Right atrium auricular region (tissue), 2 donors: Measurements from ENCODE around the gene PCBP3. TPM values are rescaled to one million over a fixed set of nuclear protein-coding genes. Genes with fewer than 3 reads are reported as not detected.

Experiments used
- DNase-seq: peaks from one replicate; pipeline ENCODE4 v3.0.0-alpha.2; 2019; ENCODE audit warnings: low spot score
- H3K27ac ChIP-seq, 2 donors: fragments of 200-600 bp; sonication (generic); 1 replicate in 1 of 2; 2 replicates in 1 of 2; pipeline ENCODE4 v1.5.1; 2016 to 2019
- H3K27me3 ChIP-seq, 2 donors: fragments of 200-600 bp; sonication (generic); one replicate each; pipeline versions ENCODE4 v1.5.1 to v1.6.0; 2017 to 2019
- H3K36me3 ChIP-seq: fragments of 200-600 bp; sonication (generic); one replicate; pipeline ENCODE4 v1.5.1; 2016
- H3K4me1 ChIP-seq, 2 donors: fragments of 200-600 bp; sonication (generic); one replicate each; pipeline versions ENCODE4 v1.5.1 to v1.6.0; 2017 to 2019
- H3K4me3 ChIP-seq, 2 donors: fragments of 200-600 bp; sonication (generic); 1 replicate in 1 of 2; 2 replicates in 1 of 2; pipeline ENCODE4 v1.5.1; 2017 to 2019; ENCODE audit warnings: mild to moderate bottlenecking in 1 of 2, moderate library complexity in 1 of 2
- H3K9me3 ChIP-seq, 2 donors: fragments of 200-600 bp; sonication (generic); one replicate each; pipeline ENCODE4 v1.5.1; 2019
- CTCF ChIP-seq, 2 donors: fragments of 200-600 bp; sonication (generic); IDR thresholded peaks; one replicate each; pipeline ENCODE4 v1.5.1; 2019; ENCODE audit warnings: antibody characterized with exemption in 2 of 2
- total RNA-seq, 2 donors: library from RNA; depleted of rRNA; stranded (reverse); fragments of >200 nt; gene quantifications; one replicate each; pipeline ENCODE4 v1.1.0, GENCODE V29; 2016

The PCBP3 gene
- total RNA-seq, 2 donors from 2014 or later = 2.3 to 5.2 TPM

DNA sequence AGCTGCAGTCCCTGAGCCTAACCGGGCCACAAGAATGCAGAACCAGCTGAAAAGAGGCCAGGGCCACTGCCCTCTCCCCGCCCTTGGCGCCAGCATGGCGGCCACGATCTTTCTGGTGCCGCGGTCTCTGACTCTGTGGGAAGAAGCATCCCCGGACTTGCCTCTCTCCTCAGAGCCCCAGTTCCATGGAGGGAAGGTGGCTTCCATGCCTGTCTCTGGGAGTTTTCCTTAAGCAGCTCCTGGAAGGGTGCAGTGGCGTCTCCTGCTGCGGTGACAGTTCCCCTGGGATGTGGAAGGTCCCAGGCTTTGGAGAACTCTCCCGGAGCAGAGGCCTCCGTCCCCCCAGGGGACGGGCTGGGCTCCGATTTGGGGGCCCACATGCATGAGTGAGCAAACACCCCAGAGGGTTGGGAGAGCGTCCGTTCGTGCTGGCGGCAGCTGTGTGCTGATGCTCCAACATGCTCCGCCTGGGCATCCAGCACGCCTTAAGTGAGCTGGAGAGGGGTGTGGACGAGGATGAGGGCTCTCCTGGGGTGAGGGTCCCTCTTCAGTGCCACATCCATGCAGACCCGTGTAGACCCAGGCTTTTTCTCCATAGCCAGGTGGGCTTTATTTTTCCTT is 228.2 kb downstream of the PCBP3 start:
- H3K27me3 ChIP-seq = no peaks in the 10 kb centered on the region

GRCh38 chr21:45872471-45872870 is 228.9 kb downstream of the PCBP3 start:
- no peak for DNase-seq
- Histone ChIP-seq H3K36me3 (no peaks in the 10 kb centered on the region), H3K27me3 (no peaks in the 10 kb centered on the region), H3K4me1 (no peaks in the 10 kb centered on the region), H3K27ac (no peak overlapping the region), H3K4me3 (no peak overlapping the region), H3K9me3 (no peaks in the 10 kb centered on the region)
- no peak for TF ChIP-seq CTCF (IDR thresholded peaks at IDR 0.05)

More for the DNA sequence above, 228.2 kb downstream of the PCBP3 start:
- Histone ChIP-seq H3K4me1 (no peaks in the 10 kb centered on the region), H3K9me3 (no peaks in the 10 kb centered on the region), H3K36me3 (no peaks in the 10 kb centered on the region), H3K4me3 (no peak overlapping the region), H3K27ac (no peak overlapping the region)
- no peak for DNase-seq
- no peak for TF ChIP-seq CTCF (IDR thresholded peaks at IDR 0.05)

- no peak overlapping the region for H3K4me3 ChIP-seq
- H3K9me3 ChIP-seq = no peaks in the 10 kb centered on the region
- H3K36me3 ChIP-seq = no peaks in the 10 kb centered on the region
- H3K27ac ChIP-seq = no peak overlapping the region
- H3K4me1 ChIP-seq = no peaks in the 10 kb centered on the region
- H3K27me3 ChIP-seq = no peaks in the 10 kb centered on the region
- no peak for DNase-seq
- TF ChIP-seq CTCF (IDR thresholded peaks at IDR 0.05) = no peak
Measured at GRCh38 chr21:45872902-45873301, 229.4 kb downstream of the PCBP3 start.

GRCh38 chr21:45873418-45873817 is 229.9 kb downstream of the PCBP3 start:
- H3K9me3 ChIP-seq = no peaks in the 10 kb centered on the region
- TF ChIP-seq CTCF (IDR thresholded peaks at IDR 0.05) = no peak
- H3K36me3 ChIP-seq = no peaks in the 10 kb centered on the region
- no peak overlapping the region for H3K4me3 ChIP-seq
- no peaks in the 10 kb centered on the region for H3K4me1 ChIP-seq
- no peaks in the 10 kb centered on the region for H3K27me3 ChIP-seq
- DNase-seq = no peak
- H3K27ac ChIP-seq = no peak overlapping the region

GRCh38 chr21:45873866-45874265 is 230.3 kb downstream of the PCBP3 start:
- no peaks in the 10 kb centered on the region for H3K27me3 ChIP-seq
- no peak for DNase-seq

More at GRCh38 chr21:45873866-45874265, 230.3 kb downstream of the PCBP3 start:
- no peaks in the 10 kb centered on the region for H3K4me1 ChIP-seq
- H3K4me3 ChIP-seq = no peak overlapping the region
- no peak overlapping the region for H3K27ac ChIP-seq
- H3K36me3 ChIP-seq = no peaks in the 10 kb centered on the region
- no peak for TF ChIP-seq CTCF (IDR thresholded peaks at IDR 0.05)
- H3K9me3 ChIP-seq = no peaks in the 10 kb centered on the region
